ENCODE data around the gene FGFBP1. TPM values are rescaled to one million over a fixed set of nuclear protein-coding genes. Genes with fewer than 3 reads are reported as not detected.

FGFBP1 gene
- total RNA-seq (2022) (5.0 and 8.4 TPM in 2 replicates), Bru-seq, nascent RNA (percentile 47 among the genes with signal in this experiment), BruChase-seq, experiment 1, labeled RNA remaining after a 6-hour chase (percentile 51 among the genes with signal in this experiment), BruChase-seq, experiment 2, labeled RNA remaining after a 2-hour chase (percentile 47 among the genes with signal in this experiment)
- long read RNA-seq, partial matches to known transcripts = 11 of 11 reads
- long read RNA-seq, other reads (novel, unspliced or antisense) = 0 of 11 reads

GRCh38 chr4:15938640-15939039, at the start of gene FGFBP1:
TSS of gene FGFBP1 (minus strand) at chr4:15938740. CDS start at chr4:15936632, 2,108 bp downstream.
- CTCF ChIA-PET = interaction anchor here (1.5 kb wide), 1 partner anchor 56 kb away, joined by 5 read pairs; no protein-coding TSS in a partner anchor
- TF ChIP-seq, protein P1, sequence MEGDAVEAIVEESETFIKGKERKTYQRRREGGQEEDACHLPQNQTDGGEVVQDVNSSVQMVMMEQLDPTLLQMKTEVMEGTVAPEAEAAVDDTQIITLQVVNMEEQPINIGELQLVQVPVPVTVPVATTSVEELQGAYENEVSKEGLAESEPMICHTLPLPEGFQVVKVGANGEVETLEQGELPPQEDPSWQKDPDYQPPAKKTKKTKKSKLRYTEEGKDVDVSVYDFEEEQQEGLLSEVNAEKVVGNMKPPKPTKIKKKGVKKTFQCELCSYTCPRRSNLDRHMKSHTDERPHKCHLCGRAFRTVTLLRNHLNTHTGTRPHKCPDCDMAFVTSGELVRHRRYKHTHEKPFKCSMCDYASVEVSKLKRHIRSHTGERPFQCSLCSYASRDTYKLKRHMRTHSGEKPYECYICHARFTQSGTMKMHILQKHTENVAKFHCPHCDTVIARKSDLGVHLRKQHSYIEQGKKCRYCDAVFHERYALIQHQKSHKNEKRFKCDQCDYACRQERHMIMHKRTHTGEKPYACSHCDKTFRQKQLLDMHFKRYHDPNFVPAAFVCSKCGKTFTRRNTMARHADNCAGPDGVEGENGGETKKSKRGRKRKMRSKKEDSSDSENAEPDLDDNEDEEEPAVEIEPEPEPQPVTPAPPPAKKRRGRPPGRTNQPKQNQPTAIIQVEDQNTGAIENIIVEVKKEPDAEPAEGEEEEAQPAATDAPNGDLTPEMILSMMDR (IDR thresholded peaks at IDR 0.05; ENCODE audit: unreplicated experiment) = no peak
- Mint-ChIP-seq H3K36me3 (ENCODE audit: insufficient read depth, unreplicated experiment) (no peaks in the 10 kb centered on the region), H3K27me3 (ENCODE audit: unreplicated experiment) (no peaks in the 10 kb centered on the region), H3K27ac (ENCODE audit: unreplicated experiment) (peak within 1 kb of the TSS; percentile 47), H3K4me3 (ENCODE audit: low read depth, unreplicated experiment) (peak within 1 kb of the TSS; percentile 45), H3K9me3 (ENCODE audit: low read depth, unreplicated experiment) (no peaks in the 10 kb centered on the region), H3K4me1 (ENCODE audit: low read depth, unreplicated experiment) (peaks cover 23% of the 10 kb centered on the region)
- intact Hi-C loops (cut with micrococcal nuclease; ENCODE audit: unreplicated experiment) = no loop called here
- BruUV-seq (replicated peaks) = no TSS peak
- no peak for DNase-seq

GRCh38 chr4:15988222-15988621, 49.7 kb upstream of the FGFBP1 start:
- no peak overlapping the region for H3K4me3 Mint-ChIP-seq (ENCODE audit: low read depth, unreplicated experiment)
- H3K27ac Mint-ChIP-seq (ENCODE audit: unreplicated experiment) = no peak overlapping the region
- no TSS peak for BruUV-seq (replicated peaks)
- H3K27me3 Mint-ChIP-seq (ENCODE audit: unreplicated experiment) = no peaks in the 10 kb centered on the region
- no peaks in the 10 kb centered on the region for H3K4me1 Mint-ChIP-seq (ENCODE audit: low read depth, unreplicated experiment)
- CTCF ChIA-PET = no interaction called here
- H3K36me3 Mint-ChIP-seq (ENCODE audit: insufficient read depth, unreplicated experiment) = no peaks in the 10 kb centered on the region
- TF ChIP-seq, protein P1 (IDR thresholded peaks at IDR 0.05; ENCODE audit: unreplicated experiment) = no peak
- no peaks in the 10 kb centered on the region for H3K9me3 Mint-ChIP-seq (ENCODE audit: low read depth, unreplicated experiment)
- no peak for DNase-seq
- intact Hi-C loops (cut with micrococcal nuclease; ENCODE audit: unreplicated experiment) = no loop called here

- TF ChIP-seq, protein P1 (IDR thresholded peaks at IDR 0.05; ENCODE audit: unreplicated experiment) = no peak
- Mint-ChIP-seq H3K9me3 (ENCODE audit: low read depth, unreplicated experiment) (no peaks in the 10 kb centered on the region), H3K4me3 (ENCODE audit: low read depth, unreplicated experiment) (no peak overlapping the region), H3K36me3 (ENCODE audit: insufficient read depth, unreplicated experiment) (no peaks in the 10 kb centered on the region), H3K27me3 (ENCODE audit: unreplicated experiment) (no peaks in the 10 kb centered on the region), H3K4me1 (ENCODE audit: low read depth, unreplicated experiment) (no peaks in the 10 kb centered on the region), H3K27ac (ENCODE audit: unreplicated experiment) (no peak overlapping the region)
- no peak for DNase-seq
- CTCF ChIA-PET = no interaction called here
- intact Hi-C loops (cut with micrococcal nuclease; ENCODE audit: unreplicated experiment) = no loop called here
- no TSS peak for BruUV-seq (replicated peaks)
Measured at GRCh38 chr4:15986907-15987306, 48.4 kb upstream of the FGFBP1 start.

- TF ChIP-seq, protein P1 (IDR thresholded peaks at IDR 0.05; ENCODE audit: unreplicated experiment) = no peak
- no peaks in the 10 kb centered on the region for H3K36me3 Mint-ChIP-seq (ENCODE audit: insufficient read depth, unreplicated experiment)
- H3K9me3 Mint-ChIP-seq (ENCODE audit: low read depth, unreplicated experiment) = no peaks in the 10 kb centered on the region
- BruUV-seq (replicated peaks) = no TSS peak
- H3K27me3 Mint-ChIP-seq (ENCODE audit: unreplicated experiment) = no peaks in the 10 kb centered on the region
- H3K27ac Mint-ChIP-seq (ENCODE audit: unreplicated experiment) = no peak overlapping the region
- no peak for DNase-seq
- CTCF ChIA-PET = no interaction called here
- intact Hi-C loops (cut with micrococcal nuclease; ENCODE audit: unreplicated experiment) = no loop called here
- H3K4me3 Mint-ChIP-seq (ENCODE audit: low read depth, unreplicated experiment) = no peak overlapping the region
- no peaks in the 10 kb centered on the region for H3K4me1 Mint-ChIP-seq (ENCODE audit: low read depth, unreplicated experiment)
Measured at GRCh38 chr4:15983610-15984009, 45.1 kb upstream of the FGFBP1 start.
